ENCODE data around the gene PRAC1.

Gene PRAC1

GRCh38 chr17:48704361-48705248 lies 17.7 kb downstream of the PRAC1 start:
- H3K27me3 ChIP-seq (ENCODE audit: control insufficient read depth in 5 of 5, insufficient read depth in 4 of 5, low read length in 5 of 5): peaks cover 25 to 57% (median 36%) of the 10 kb centered on the region in 5 donors

GRCh38 chr17:48701864-48702532 lies 20.3 kb downstream of the PRAC1 start:
- Histone ChIP-seq H3K9me3 (ENCODE audit: control insufficient read depth in 5 of 5, low read length in 5 of 5) (no peaks in the 10 kb centered on the region), H3K4me1 (ENCODE audit: control insufficient read depth in 5 of 5, insufficient read depth in 5 of 5, low read length in 5 of 5) (no peaks in the 10 kb centered on the region), H3K36me3 (ENCODE audit: control insufficient read depth in 5 of 5, insufficient read depth in 5 of 5, low read length in 5 of 5) (no peaks in the 10 kb centered on the region), H3K4me3 (ENCODE audit: low read depth in 1 of 5, low read length in 5 of 5) (no peak overlapping the region), H3K9ac (ENCODE audit: low read length in 5 of 5) (no peak overlapping the region), H3K27me3 (ENCODE audit: control insufficient read depth in 5 of 5, insufficient read depth in 4 of 5, low read length in 5 of 5) (peaks cover 14 to 43% (median 33%) of the 10 kb centered on the region in 5 donors), H3K27ac (ENCODE audit: low read depth, low read length) (no peak overlapping the region)

More at GRCh38 chr17:48704361-48705248, 17.7 kb downstream of the PRAC1 start:
- Histone ChIP-seq H3K9ac (ENCODE audit: low read length in 5 of 5) (no peak overlapping the region), H3K27ac (ENCODE audit: low read depth, low read length) (no peak overlapping the region), H3K9me3 (ENCODE audit: control insufficient read depth in 5 of 5, low read length in 5 of 5) (no peaks in the 10 kb centered on the region), H3K4me1 (ENCODE audit: control insufficient read depth in 5 of 5, insufficient read depth in 5 of 5, low read length in 5 of 5) (no peaks in the 10 kb centered on the region), H3K36me3 (ENCODE audit: control insufficient read depth in 5 of 5, insufficient read depth in 5 of 5, low read length in 5 of 5) (no peaks in the 10 kb centered on the region), H3K4me3 (ENCODE audit: low read depth in 1 of 5, low read length in 5 of 5) (no peak overlapping the region)

GRCh38 chr17:48693178-48693577 lies 29.1 kb downstream of the PRAC1 start:
- Histone ChIP-seq H3K36me3 (ENCODE audit: control insufficient read depth in 5 of 5, insufficient read depth in 5 of 5, low read length in 5 of 5) (no peaks in the 10 kb centered on the region), H3K9me3 (ENCODE audit: control insufficient read depth in 5 of 5, low read length in 5 of 5) (peaks cover 0 to 4% (median 0%) of the 10 kb centered on the region in 5 donors), H3K4me3 (ENCODE audit: low read depth in 1 of 5, low read length in 5 of 5) (no peak overlapping the region), H3K27me3 (ENCODE audit: control insufficient read depth in 5 of 5, insufficient read depth in 4 of 5, low read length in 5 of 5) (peaks cover 0 to 8% (median under 1%) of the 10 kb centered on the region in 5 donors), H3K9ac (ENCODE audit: low read length in 5 of 5) (no peak overlapping the region), H3K27ac (ENCODE audit: low read depth, low read length) (no peak overlapping the region), H3K4me1 (ENCODE audit: control insufficient read depth in 5 of 5, insufficient read depth in 5 of 5, low read length in 5 of 5) (no peaks in the 10 kb centered on the region)

- no peak overlapping the region for H3K27ac ChIP-seq (ENCODE audit: low read depth, low read length)
- H3K27me3 ChIP-seq (ENCODE audit: control insufficient read depth in 5 of 5, insufficient read depth in 4 of 5, low read length in 5 of 5): peaks cover 0 to 11% (median 0%) of the 10 kb centered on the region in 5 donors
- no peaks in the 10 kb centered on the region for H3K4me1 ChIP-seq (ENCODE audit: control insufficient read depth in 5 of 5, insufficient read depth in 5 of 5, low read length in 5 of 5)
- H3K4me3 ChIP-seq (ENCODE audit: low read depth in 1 of 5, low read length in 5 of 5): no peak overlapping the region
- no peaks in the 10 kb centered on the region for H3K36me3 ChIP-seq (ENCODE audit: control insufficient read depth in 5 of 5, insufficient read depth in 5 of 5, low read length in 5 of 5)
- peaks cover 0 to 4% (median 0%) of the 10 kb centered on the region in 5 donors for H3K9me3 ChIP-seq (ENCODE audit: control insufficient read depth in 5 of 5, low read length in 5 of 5)
- no peak overlapping the region for H3K9ac ChIP-seq (ENCODE audit: low read length in 5 of 5)
Measured at GRCh38 chr17:48692049-48692448, 30.3 kb downstream of the PRAC1 start.

- Histone ChIP-seq H3K9me3 (ENCODE audit: control insufficient read depth in 5 of 5, low read length in 5 of 5) (peaks cover 0 to 4% (median 0%) of the 10 kb centered on the region in 5 donors), H3K27ac (ENCODE audit: low read depth, low read length) (no peak overlapping the region), H3K27me3 (ENCODE audit: control insufficient read depth in 5 of 5, insufficient read depth in 4 of 5, low read length in 5 of 5) (peaks cover 0 to 6% (median 0%) of the 10 kb centered on the region in 5 donors), H3K9ac (ENCODE audit: low read length in 5 of 5) (no peak overlapping the region), H3K4me1 (ENCODE audit: control insufficient read depth in 5 of 5, insufficient read depth in 5 of 5, low read length in 5 of 5) (no peaks in the 10 kb centered on the region), H3K4me3 (ENCODE audit: low read depth in 1 of 5, low read length in 5 of 5) (no peak overlapping the region), H3K36me3 (ENCODE audit: control insufficient read depth in 5 of 5, insufficient read depth in 5 of 5, low read length in 5 of 5) (no peaks in the 10 kb centered on the region)
Measured at GRCh38 chr17:48690655-48691054, 31.7 kb downstream of the PRAC1 start.

- Histone ChIP-seq H3K27me3 (ENCODE audit: control insufficient read depth in 5 of 5, insufficient read depth in 4 of 5, low read length in 5 of 5) (peaks cover 8 to 24% (median 19%) of the 10 kb centered on the region in 5 donors), H3K4me1 (ENCODE audit: control insufficient read depth in 5 of 5, insufficient read depth in 5 of 5, low read length in 5 of 5) (peaks cover 0 to 6% (median 4%) of the 10 kb centered on the region in 5 donors), H3K9ac (ENCODE audit: low read length in 5 of 5) (no peak overlapping the region), H3K27ac (ENCODE audit: low read depth, low read length) (no peak overlapping the region), H3K4me3 (ENCODE audit: low read depth in 1 of 5, low read length in 5 of 5) (no peak overlapping the region), H3K36me3 (ENCODE audit: control insufficient read depth in 5 of 5, insufficient read depth in 5 of 5, low read length in 5 of 5) (no peaks in the 10 kb centered on the region), H3K9me3 (ENCODE audit: control insufficient read depth in 5 of 5, low read length in 5 of 5) (no peaks in the 10 kb centered on the region)
Measured at GRCh38 chr17:48681609-48682008, 40.7 kb downstream of the PRAC1 start.

- H3K4me3 ChIP-seq (ENCODE audit: low read depth in 1 of 5, low read length in 5 of 5): no peak overlapping the region
- no peak overlapping the region for H3K27ac ChIP-seq (ENCODE audit: low read depth, low read length)
- no peaks in the 10 kb centered on the region for H3K36me3 ChIP-seq (ENCODE audit: control insufficient read depth in 5 of 5, insufficient read depth in 5 of 5, low read length in 5 of 5)
- H3K9ac ChIP-seq (ENCODE audit: low read length in 5 of 5): no peak overlapping the region
- H3K27me3 ChIP-seq (ENCODE audit: control insufficient read depth in 5 of 5, insufficient read depth in 4 of 5, low read length in 5 of 5): peaks cover 8 to 23% (median 22%) of the 10 kb centered on the region in 5 donors
- no peaks in the 10 kb centered on the region for H3K9me3 ChIP-seq (ENCODE audit: control insufficient read depth in 5 of 5, low read length in 5 of 5)
- peaks cover 0 to 6% (median 4%) of the 10 kb centered on the region in 5 donors for H3K4me1 ChIP-seq (ENCODE audit: control insufficient read depth in 5 of 5, insufficient read depth in 5 of 5, low read length in 5 of 5)
Measured at GRCh38 chr17:48679385-48680096, 42.8 kb downstream of the PRAC1 start.

GRCh38 chr17:48678141-48678971 lies 44.0 kb downstream of the PRAC1 start:
- peaks cover 8 to 26% (median 20%) of the 10 kb centered on the region in 5 donors for H3K27me3 ChIP-seq (ENCODE audit: control insufficient read depth in 5 of 5, insufficient read depth in 4 of 5, low read length in 5 of 5)

GRCh38 chr17:48676963-48677558 lies 45.3 kb downstream of the PRAC1 start:
- Histone ChIP-seq H3K27ac (ENCODE audit: low read depth, low read length) (no peak overlapping the region), H3K4me3 (ENCODE audit: low read depth in 1 of 5, low read length in 5 of 5) (no peak overlapping the region), H3K9me3 (ENCODE audit: control insufficient read depth in 5 of 5, low read length in 5 of 5) (no peaks in the 10 kb centered on the region), H3K9ac (ENCODE audit: low read length in 5 of 5) (no peak overlapping the region), H3K36me3 (ENCODE audit: control insufficient read depth in 5 of 5, insufficient read depth in 5 of 5, low read length in 5 of 5) (no peaks in the 10 kb centered on the region), H3K4me1 (ENCODE audit: control insufficient read depth in 5 of 5, insufficient read depth in 5 of 5, low read length in 5 of 5) (peaks cover 0 to 9% (median 6%) of the 10 kb centered on the region in 5 donors), H3K27me3 (ENCODE audit: control insufficient read depth in 5 of 5, insufficient read depth in 4 of 5, low read length in 5 of 5) (peaks cover 8 to 23% (median 20%) of the 10 kb centered on the region in 5 donors)

More at GRCh38 chr17:48678141-48678971, 44.0 kb downstream of the PRAC1 start:
- H3K9me3 ChIP-seq (ENCODE audit: control insufficient read depth in 5 of 5, low read length in 5 of 5): no peaks in the 10 kb centered on the region
- no peak overlapping the region for H3K27ac ChIP-seq (ENCODE audit: low read depth, low read length)
- H3K36me3 ChIP-seq (ENCODE audit: control insufficient read depth in 5 of 5, insufficient read depth in 5 of 5, low read length in 5 of 5): no peaks in the 10 kb centered on the region
- H3K4me1 ChIP-seq (ENCODE audit: control insufficient read depth in 5 of 5, insufficient read depth in 5 of 5, low read length in 5 of 5): peaks cover 0 to 6% (median 4%) of the 10 kb centered on the region in 5 donors
- peak overlapping the region in 1 of 5 donors; percentile 13 for H3K4me3 ChIP-seq (ENCODE audit: low read depth in 1 of 5, low read length in 5 of 5)
- H3K9ac ChIP-seq (ENCODE audit: low read length in 5 of 5): peak overlapping the region in 1 of 5 donors; percentile 57

Data from subcutaneous abdominal adipose tissue (tissue), 5 donors.